ENCODE results near the gene ABCC9. TPM values are rescaled to one million over a fixed set of nuclear protein-coding genes. Genes with fewer than 3 reads are reported as not detected.

The ABCC9 gene
- polyA plus RNA-seq, 3 donors from 2014 or later, result not detected

- no peaks in the 10 kb centered on the region for H3K36me3 Mint-ChIP-seq
- no peak overlapping the region for H3K4me3 Mint-ChIP-seq
- H3K9me3 Mint-ChIP-seq, result peaks cover 0 to 3% (median 0%) of the 10 kb centered on the region in 6 donors
- H3K4me1 Mint-ChIP-seq, result no peaks in the 10 kb centered on the region
- no peak overlapping the region for H3K27ac Mint-ChIP-seq
- H3K27me3 Mint-ChIP-seq (ENCODE audit: low read depth in 3 of 3), result peaks cover 0 to 1% (median 0%) of the 10 kb centered on the region in 3 donors
- DNase-seq, result no peak
Measured at GRCh38 chr12:21757735-21758134, 183.5 kb downstream of the ABCC9 start.

DNA sequence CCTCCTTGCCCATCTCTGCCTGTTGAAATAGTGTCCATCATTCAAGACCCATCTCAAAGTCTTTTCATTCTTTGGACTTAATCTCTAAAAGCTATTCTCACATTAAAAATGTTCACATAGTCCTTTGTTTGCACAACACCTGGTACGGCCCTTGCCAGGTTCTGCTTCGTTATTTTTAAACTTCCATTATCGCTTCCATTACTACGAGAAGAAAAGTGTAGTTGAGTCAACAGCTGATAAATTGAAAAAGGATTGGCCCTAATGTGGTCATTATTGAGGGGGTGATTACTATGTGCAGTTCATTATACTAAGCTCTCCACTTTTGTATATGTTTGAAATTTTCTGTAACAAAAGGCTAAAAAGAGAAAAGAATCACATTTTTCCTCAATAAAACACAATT is 184.5 kb downstream of the ABCC9 start:
- no peak for DNase-seq
- Mint-ChIP-seq H3K27ac (no peak overlapping the region), H3K4me3 (no peak overlapping the region), H3K4me1 (no peaks in the 10 kb centered on the region), H3K27me3 (ENCODE audit: low read depth in 3 of 3) (peaks cover 0 to 1% (median 0%) of the 10 kb centered on the region in 3 donors), H3K36me3 (no peaks in the 10 kb centered on the region), H3K9me3 (peaks cover 0 to 3% (median 0%) of the 10 kb centered on the region in 6 donors)

DNA sequence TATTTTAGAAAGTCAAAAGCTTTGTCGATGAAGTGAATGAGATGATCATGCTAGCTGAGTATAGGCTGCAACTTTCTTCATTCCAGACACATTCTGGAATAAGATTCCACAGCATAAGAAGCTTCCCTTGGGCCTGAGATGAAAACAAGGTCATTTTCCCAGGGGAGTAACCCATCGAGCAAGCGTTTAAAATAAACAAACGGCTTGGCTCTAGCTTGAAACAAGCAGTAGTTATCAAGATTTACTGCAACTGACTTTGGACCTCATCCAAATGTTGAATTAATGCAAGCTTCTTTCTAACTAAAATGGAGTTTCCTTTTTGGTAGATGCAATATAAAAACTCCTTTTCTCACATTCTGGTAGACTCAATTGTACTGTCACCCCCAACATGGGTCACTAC is 189.7 kb downstream of the ABCC9 start:
- no peaks in the 10 kb centered on the region for H3K4me1 Mint-ChIP-seq
- no peak overlapping the region for H3K27ac Mint-ChIP-seq
- DNase-seq, result no peak
- no peaks in the 10 kb centered on the region for H3K27me3 Mint-ChIP-seq (ENCODE audit: low read depth in 3 of 3)
- H3K9me3 Mint-ChIP-seq, result peaks cover 0 to 14% (median 1%) of the 10 kb centered on the region in 6 donors
- H3K4me3 Mint-ChIP-seq, result no peak overlapping the region
- H3K36me3 Mint-ChIP-seq, result no peaks in the 10 kb centered on the region

Other genes with a start within 250 kb of the ABCC9 start
- gene KCNJ8, start 166.7 kb downstream of the ABCC9 start, polyA plus RNA-seq, result not detected
- 10 to 100 TPM; 30.4 to 40.3 (median 31.6) TPM for gene CMAS, start 104.8 kb upstream of the ABCC9 start, polyA plus RNA-seq

Measured in immature natural killer cell (primary cell).